GM15510 (cell line): ENCODE measurements around the gene GNAT1.

Experiments used
- POLR2A ChIP-seq: IDR thresholded peaks from 3 replicates; pipeline ENCODE4 v1.6.1; 2011; ENCODE audit warnings: borderline replicate concordance; ENCODE audit not compliant: insufficient read length; ENCODE audit errors: extremely low read depth

The GNAT1 gene

DNA sequence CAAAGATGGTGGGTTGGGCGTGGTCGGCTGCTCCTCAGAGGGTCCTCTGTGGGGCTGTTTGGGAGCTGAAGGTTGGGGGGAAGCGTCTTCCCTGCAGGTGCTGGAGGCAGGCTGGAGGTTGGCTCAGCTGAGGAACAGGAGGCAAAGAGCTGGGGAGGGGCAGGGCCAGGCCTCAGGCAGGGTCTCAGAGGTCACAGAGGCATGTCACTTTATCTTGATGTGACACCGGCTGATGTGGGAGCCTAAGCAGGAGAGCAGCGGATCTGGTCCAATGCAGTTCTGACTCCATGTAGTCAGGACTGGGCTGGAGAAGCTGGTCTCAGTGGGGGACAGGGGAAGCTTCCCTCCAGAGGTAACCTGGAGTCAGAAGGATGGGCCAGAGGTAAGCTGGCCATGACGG lies 7.7 kb upstream of the GNAT1 start:
- no peak for TF ChIP-seq POLR2A

DNA sequence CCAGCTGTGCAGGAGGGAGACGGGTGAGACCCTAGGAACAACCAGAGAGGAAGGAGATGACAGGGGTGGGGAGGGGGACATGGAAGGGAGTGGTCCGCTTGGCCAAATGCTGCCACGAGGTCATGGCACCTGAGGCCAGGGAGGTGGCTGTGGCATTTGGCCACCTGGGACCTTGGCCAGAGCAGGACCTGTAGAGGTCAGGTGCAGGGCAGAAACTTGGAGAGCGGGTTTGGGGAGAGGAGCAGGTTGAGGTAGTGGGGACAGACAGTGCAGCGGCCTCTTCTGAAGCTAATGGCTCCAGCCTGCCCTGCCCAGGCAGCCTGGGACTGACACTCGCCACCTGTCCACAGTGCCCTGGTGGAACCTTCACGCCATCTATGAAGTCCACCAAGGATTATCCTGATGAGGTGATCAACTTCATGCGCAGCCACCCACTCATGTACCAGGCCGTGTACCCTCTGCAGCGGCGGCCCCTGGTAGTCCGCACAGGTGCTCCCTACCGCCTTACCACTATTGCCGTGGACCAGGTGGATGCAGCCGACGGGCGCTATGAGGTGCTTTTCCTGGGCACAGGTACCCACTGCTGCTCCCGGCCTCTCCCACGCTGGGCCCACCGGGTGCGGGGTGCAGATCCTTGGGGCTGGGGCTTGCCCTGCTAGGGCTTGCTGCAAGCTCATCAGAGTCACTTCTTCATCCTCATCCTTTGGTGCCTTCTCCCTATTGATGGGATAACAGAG lies 7.0 kb upstream of the GNAT1 start:
- TF ChIP-seq POLR2A: no peak

DNA sequence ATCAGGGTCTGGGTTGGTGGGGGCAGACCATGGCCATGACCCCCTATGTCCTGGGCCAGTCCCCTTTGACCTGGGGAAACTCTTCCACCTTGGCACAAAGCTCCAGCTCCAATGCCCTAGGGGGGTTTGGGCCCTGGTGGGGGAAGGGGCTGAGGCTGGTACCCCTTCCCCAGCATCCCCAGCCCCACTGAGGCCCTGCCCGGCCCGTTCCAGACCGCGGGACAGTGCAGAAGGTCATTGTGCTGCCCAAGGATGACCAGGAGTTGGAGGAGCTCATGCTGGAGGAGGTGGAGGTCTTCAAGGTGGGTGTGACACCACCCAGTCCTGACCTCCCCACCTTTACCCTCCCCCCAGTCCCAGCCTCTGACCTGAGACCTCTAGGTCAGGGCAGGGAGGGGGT lies 6.2 kb upstream of the GNAT1 start:
- TF ChIP-seq POLR2A: no peak

DNA sequence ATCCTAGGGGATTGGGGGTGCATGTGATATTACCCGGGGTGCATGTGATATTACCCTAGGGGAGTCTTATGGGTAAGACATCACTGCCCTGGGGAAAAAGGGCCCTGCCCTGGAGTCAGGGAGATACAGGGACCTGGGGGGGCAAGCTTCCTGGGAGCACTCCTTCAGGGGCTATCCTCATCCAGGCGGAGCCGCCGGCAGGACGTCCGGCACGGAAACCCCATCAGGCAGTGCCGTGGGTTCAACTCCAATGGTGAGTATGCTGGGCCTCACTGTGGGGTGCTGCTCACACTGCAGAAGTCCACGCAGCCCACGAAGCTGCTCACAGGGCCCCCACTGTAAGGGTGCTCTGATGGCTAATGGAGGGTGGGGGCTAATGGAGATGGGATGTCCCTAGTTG lies 5.3 kb upstream of the GNAT1 start:
- TF ChIP-seq POLR2A: no peak

DNA sequence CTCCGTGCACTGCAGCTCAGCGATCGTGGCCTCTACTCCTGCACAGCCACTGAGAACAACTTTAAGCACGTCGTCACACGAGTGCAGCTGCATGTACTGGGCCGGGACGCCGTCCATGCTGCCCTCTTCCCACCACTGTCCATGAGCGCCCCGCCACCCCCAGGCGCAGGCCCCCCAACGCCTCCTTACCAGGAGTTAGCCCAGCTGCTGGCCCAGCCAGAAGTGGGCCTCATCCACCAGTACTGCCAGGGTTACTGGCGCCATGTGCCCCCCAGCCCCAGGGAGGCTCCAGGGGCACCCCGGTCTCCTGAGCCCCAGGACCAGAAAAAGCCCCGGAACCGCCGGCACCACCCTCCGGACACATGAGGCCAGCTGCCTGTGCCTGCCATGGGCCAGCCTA lies 3.7 kb upstream of the GNAT1 start:
- TF ChIP-seq POLR2A: no peak

DNA sequence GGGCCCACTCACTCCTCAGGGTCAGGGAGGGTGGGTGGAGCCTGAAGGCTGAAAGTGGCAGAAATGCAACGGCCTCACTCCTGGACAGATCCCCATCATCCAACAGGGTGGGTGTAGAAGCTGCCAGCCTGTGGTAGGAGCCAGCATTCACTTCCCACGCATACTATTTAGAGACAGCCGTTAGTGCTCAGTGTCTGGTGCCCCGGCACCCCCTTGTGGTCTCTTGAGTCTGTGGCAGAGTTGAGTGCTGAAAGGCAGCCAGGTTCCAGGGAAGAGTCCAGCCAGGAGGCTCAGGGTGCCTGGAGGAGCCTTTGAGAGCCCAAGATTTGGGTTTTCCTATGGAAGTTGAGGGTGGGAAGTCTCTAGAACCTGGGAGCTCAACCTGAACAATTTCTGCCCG lies 2.1 kb upstream of the GNAT1 start:
- TF ChIP-seq POLR2A: no peak

DNA sequence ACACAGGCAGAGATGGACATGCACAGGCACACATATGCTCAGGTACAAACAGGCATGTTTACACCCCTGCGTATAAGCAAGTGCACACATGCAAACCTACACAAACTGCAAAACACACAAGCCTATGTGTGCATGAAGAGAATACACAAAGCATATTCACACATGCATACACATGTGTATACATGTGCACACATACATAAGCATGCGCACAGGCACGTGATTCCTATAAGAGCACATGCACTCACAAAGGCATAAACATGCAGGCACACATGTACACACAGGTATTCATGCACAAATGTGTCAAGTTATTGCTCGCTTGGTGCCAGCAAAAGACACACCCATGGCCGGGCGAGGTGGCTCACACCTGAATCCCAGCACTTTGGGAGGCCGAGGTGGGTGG lies 1.4 kb upstream of the GNAT1 start:
- TF ChIP-seq POLR2A: no peak

DNA sequence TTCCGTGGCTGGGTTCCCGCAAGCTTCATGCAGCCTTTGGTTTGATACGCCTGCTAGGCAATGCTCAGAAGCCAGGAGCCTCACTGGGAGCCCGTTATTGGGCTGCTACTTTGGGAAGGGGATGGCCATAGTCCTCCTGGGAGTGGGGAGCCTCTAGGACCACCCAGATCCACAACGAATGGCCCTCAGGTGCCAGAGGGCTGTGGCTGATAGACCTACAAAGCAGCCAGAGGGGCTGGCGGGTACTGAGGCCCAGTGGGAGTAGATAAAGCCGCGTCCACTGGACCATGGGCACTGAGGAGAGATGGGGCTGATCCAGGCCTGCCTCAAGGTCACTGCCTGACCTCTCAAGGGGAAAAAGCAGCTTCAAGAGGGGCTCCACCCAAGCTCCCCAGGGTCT lies 714 bp downstream of the GNAT1 start:
- TF ChIP-seq POLR2A: no peak

DNA sequence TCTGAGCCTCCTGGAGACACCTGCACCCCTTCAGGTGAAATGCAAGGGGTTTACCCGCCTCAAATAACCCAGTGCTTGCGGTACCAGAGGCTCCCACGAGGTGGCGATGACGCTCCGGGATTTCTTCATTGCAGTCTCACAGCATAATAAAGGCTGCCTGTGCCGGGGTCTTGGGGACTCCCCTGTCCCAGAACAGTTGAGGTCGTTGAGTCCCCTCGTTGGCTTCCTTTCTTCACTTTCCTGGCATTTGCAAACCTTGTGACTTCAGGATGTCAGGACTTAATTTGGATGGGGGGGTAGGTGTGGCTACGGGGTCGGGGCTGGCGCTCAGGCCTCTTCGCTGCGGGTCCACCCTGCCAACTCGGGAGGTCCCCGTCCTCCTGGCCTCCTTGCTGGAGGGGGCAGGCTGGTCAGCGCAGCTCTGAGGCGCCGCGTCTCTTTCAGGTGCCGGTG lies 1.3 kb downstream of the GNAT1 start:
- no peak for TF ChIP-seq POLR2A

DNA sequence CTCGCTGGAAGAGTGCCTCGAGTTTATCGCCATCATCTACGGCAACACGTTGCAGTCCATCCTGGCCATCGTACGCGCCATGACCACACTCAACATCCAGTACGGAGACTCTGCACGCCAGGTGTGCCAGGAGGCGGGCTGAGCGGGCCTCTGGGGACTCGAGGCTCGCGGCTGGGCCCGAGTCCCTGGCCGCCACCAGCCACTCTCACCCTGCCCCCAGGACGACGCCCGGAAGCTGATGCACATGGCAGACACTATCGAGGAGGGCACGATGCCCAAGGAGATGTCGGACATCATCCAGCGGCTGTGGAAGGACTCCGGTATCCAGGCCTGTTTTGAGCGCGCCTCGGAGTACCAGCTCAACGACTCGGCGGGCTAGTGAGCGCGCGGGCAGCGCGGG lies 1.9 kb downstream of the GNAT1 start:
- no peak for TF ChIP-seq POLR2A

DNA sequence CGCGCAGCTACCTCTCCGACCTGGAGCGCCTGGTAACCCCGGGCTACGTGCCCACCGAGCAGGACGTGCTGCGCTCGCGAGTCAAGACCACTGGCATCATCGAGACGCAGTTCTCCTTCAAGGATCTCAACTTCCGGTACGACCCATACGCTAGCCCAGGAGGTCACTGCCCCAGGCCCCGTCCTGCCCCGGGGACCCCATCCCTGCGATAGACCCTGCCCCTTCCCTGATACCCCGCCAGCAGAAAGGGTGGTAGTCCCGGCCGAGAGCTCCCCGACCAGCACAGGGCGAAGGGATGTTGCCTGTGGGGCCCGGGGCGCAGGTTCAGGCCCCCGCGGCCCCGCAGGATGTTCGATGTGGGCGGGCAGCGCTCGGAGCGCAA lies 2.3 kb downstream of the GNAT1 start:
- no peak for TF ChIP-seq POLR2A

DNA sequence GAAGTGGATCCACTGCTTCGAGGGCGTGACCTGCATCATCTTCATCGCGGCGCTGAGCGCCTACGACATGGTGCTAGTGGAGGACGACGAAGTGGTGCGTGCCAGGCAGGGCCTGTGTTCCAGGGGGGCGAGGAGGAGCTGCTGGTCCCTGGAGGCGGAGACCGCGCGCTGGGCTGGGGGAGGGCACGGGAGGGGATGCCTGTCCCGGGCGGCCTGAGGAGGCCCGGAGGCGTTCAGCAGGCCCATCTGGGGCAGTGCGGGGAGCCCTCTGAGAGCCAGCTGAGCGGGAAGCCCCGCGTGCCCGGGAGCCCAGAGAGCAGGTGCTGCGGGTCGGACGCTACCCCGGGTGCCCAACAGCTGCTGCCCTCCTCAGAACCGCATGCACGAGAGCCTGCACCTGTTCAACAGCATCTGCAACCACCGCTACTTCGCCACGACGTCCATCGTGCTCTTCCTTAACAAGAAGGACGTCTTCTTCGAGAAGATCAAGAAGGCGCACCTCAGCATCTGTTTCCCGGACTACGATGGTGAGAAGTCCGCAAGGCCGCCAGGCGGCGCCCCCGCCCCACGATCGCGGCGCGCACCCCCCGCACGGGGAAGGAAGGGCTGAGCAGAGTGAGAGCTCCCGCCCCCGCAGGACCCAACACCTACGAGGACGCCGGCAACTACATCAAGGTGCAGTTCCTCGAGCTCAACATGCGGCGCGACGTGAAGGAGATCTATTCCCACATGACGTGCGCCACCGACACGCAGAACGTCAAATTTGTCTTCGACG lies 2.9 kb downstream of the GNAT1 start:
- no peak for TF ChIP-seq POLR2A

DNA sequence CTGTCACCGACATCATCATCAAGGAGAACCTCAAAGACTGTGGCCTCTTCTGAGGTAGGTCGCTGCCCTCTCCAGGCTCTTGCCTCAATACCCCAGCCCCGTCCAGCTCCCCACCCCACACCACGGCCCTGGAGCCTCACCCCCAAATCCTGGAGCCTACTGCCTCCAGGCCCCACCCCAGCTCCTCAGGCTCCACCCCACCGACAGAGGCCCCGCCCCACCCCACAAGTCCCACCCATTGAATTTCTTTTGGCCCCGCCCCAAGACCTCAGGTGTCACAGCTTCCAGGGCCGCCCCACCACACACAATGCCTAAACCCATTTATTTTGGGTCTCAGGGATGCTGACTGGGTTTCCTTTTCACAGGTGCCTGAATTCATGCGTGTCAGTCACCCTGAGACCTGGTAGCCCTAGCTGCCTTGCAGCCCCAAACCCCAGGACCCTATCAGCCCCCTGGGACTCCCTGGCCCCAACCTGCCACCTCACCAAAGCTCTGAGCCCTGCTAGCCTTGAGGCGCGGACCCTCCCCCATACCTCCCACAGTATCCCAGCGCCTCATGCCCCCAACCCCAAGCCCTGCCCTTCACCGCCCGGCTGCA lies 3.6 kb downstream of the GNAT1 start:
- no peak for TF ChIP-seq POLR2A

DNA sequence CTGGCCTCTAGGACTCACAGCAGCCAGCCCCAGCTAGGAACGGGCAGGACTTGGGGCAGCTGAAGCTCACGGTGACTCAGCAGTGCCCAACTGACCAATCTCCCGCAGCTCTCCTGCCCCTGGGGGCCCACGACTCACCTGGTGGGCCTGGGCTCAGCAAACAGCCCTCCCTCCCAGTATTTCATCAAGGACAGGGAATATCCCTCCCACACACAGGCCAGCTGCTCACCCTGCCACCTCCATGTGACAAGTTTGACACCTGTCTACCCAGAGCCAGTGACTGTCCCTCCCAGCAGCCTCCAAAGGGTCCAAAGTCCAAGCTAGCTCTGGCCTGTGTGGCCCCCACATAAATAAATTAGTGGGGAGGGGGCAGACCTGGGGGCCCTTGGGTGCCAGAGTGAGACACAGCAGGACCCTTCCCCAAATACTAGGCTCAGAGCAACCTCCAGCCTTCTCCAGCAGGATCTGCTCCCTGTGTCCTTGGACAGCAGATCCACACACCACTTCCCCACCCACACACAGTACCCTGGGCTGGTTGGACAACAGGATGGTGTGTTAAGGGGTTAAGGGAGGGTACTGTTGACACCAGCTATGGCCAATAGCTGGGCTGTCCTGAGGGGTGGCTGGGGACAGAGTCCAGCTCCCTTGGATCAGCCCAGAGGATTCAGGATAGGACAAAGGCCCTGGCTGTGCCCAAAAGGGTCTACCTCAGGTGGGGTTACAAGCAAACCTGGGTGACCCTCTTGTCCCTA lies 4.3 kb downstream of the GNAT1 start:
- no peak for TF ChIP-seq POLR2A

DNA sequence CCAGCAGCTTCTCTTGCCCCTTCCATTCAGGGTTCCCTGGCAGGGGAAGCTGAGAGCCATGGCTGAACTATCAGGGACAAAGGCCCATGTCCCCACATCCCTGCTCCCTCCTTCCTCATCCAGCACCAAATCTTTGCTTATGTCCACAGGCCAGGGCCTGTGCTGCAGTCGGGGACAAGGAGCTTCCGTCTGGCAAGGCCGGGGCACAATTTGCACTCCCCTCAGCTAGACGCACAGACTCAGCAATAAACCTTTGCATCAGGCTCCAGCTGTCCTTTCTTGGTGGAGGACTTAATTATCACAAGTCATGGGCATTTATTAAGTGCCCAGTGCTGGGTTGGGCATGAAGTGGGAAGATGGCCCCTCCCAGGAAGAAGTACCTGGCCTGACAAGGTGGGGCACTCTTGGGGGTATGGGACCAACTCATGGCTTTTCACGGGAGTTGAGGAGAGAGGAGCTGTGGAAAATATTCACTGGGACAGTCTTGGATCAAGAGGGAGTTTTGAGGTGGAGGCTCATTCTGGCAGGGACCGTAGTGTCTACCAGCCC lies 4.9 kb downstream of the GNAT1 start:
- TF ChIP-seq POLR2A: no peak
